ENCODE results near the gene LRRC2. TPM values are rescaled to one million over a fixed set of nuclear protein-coding genes. Genes with fewer than 3 reads are reported as not detected.

LRRC2 gene
- total RNA-seq, 1 donor from 2014 or later, result not detected

DNA sequence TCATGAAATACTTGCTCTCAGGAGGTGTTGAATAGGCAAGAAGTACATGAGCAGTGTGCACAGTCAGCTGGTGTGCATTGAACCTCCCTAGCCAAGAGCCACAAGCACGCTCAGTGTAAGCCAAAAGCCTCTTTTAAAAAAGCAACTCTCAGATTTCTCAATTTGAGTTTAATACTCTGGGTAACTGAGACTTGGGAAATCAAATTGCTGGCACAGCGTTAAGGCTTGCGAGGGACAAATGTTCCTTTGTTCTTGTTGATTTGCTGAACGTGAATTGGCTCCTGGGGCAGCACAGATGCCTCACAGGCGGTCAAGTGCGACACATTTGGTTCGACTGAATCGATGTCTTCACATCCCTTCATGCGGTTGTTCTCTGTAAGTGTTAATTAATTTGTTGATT lies 46.2 kb upstream of the LRRC2 start, which contains the start of gene FAM240A:
Gene FAM240A (plus strand): TSS at position 202 of the 400 bp plus-strand sequence. CDS start 159 bp downstream, at position 361.
- H3K4me1 Mint-ChIP-seq, result no peaks in the 10 kb centered on the region
- POLR2A ChIA-PET, result no interaction called here
- no peak for ATAC-seq (ENCODE audit: low read depth)

DNA sequence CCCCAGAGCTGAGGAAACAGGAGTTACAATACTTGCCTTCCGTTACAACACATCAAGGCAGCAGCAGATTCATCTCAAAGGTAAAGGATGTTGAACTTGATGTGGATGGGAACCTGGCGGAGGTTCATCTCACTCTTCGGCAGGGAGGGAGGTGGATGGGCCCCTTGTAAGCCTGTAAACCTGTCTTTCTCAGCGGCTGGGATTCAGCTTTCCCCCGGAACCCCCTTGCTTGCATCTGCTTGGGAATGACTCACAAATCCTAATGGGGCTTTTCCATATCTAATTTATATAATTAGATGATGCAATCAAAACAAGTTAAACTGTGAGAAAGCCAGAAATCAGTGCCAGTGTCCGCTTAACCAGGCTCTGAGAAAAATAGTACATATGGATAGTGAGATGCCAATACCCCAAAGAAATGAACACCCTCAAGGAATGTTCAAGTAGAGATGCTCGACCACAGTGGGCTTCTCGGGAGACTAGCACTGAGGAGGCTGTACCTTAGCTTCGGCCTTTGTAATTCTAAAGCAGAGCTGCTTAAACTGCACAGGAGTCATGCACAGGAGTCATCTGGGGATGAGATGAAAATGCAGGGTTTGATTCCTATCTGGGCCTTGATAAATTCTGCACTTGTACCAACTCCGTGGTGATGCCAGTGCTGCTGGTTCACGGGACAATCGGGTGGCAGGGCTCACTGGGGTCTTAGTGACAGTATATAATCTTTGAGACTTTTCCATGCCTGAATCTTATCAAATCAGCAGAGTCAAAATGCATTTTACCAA lies 44.0 kb upstream of the LRRC2 start:
- CTCF ChIA-PET, result interaction anchor here (1.6 kb wide), 1 partner anchor 122 kb away, joined by 4 read pairs; no protein-coding TSS in a partner anchor
- H3K9me3 Mint-ChIP-seq, result no peaks in the 10 kb centered on the region

More for the DNA sequence above, 46.2 kb upstream of the LRRC2 start, which contains the start of gene FAM240A:
- H3K9me3 Mint-ChIP-seq, result no peaks in the 10 kb centered on the region
- no peak within 1 kb of the TSS for H3K27ac Mint-ChIP-seq
- DNase-seq, result no peak
- no peak for TF ChIP-seq CTCF (IDR thresholded peaks at IDR 0.05)
- CTCF ChIA-PET, result no interaction called here
- H3K27me3 Mint-ChIP-seq, result peaks cover 16% of the 10 kb centered on the region
- intact Hi-C loops (cut with micrococcal nuclease), result no loop called here
- H3K36me3 Mint-ChIP-seq (ENCODE audit: low read depth), result no peaks in the 10 kb centered on the region
- no peak within 1 kb of the TSS for H3K4me3 Mint-ChIP-seq

DNA sequence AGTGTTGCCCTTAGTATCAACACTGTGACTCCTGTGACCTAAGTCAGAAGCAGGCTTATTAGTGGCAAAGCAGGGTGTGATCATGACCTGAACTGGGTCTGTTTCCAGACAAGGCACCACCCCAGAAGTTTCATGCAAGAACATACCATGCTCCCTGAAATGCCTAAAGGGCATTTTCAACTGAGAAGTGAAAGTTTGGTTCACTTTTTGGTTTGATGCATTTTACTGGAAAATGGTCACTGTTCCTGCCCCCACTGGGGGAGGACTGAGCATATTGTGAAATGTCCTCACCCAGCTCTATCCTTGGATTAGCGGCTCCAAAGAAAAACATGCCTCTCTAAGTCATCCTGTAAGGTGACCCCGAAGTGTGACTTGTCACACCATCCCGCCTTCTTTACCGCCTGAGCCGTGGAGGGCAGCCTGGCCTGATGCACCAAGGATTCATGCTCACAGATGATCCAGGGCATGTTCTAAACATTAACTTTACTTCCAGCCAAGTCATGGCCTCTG lies 43.2 kb upstream of the LRRC2 start:
- intact Hi-C loops (cut with micrococcal nuclease), result no loop called here

More for the DNA sequence above, 44.0 kb upstream of the LRRC2 start:
- DNase-seq (no peak), ATAC-seq (ENCODE audit: low read depth) (no peak)
- H3K4me1 Mint-ChIP-seq, result no peaks in the 10 kb centered on the region
- intact Hi-C loops (cut with micrococcal nuclease), result no loop called here
- H3K27me3 Mint-ChIP-seq, result peaks cover 6% of the 10 kb centered on the region
- H3K36me3 Mint-ChIP-seq (ENCODE audit: low read depth), result no peaks in the 10 kb centered on the region
- POLR2A ChIA-PET, result no interaction called here
- H3K4me3 Mint-ChIP-seq, result no peak overlapping the region
- no peak for TF ChIP-seq CTCF (IDR thresholded peaks at IDR 0.05)
- no peak overlapping the region for H3K27ac Mint-ChIP-seq

DNA sequence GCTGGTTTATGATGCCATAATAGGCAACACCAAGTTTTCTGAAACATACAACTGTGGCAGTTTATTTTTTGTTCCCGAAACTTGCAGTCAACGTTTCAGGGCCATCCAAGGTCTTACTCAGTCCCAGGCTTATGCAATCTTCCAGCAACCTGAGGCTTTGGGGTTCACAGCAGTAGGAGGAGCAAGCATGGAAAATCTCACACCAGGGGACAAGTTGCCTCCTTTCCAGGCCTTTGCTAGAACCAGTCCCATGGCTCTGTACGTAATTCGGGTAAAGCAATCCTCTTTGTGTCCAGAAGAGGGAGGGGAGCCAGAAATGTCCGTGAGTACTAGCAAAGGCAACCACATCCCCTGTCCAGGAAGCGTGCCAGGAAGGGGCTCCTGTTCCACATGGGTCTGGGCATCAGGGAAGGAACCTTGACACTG lies 41.5 kb upstream of the LRRC2 start:
- TF ChIP-seq CTCF (IDR thresholded peaks at IDR 0.05), result no peak
- no peak overlapping the region for H3K27ac Mint-ChIP-seq
- H3K36me3 Mint-ChIP-seq (ENCODE audit: low read depth), result no peaks in the 10 kb centered on the region
- intact Hi-C loops (cut with micrococcal nuclease), result no loop called here
- DNase-seq (no peak), ATAC-seq (ENCODE audit: low read depth) (no peak)
- H3K9me3 Mint-ChIP-seq, result no peaks in the 10 kb centered on the region
- H3K27me3 Mint-ChIP-seq, result peaks cover 3% of the 10 kb centered on the region
- ChIA-PET POLR2A (no interaction called here), CTCF (no interaction called here)
- H3K4me3 Mint-ChIP-seq, result no peak overlapping the region
- H3K4me1 Mint-ChIP-seq, result no peaks in the 10 kb centered on the region

More for the DNA sequence above, 43.2 kb upstream of the LRRC2 start:
- ChIA-PET CTCF (interaction anchor here (1.1 to 1.6 kb wide), 2 partner anchors 20 to 121 kb away, joined by 4 read pairs; no protein-coding TSS in a partner anchor), POLR2A (no interaction called here)
- Mint-ChIP-seq H3K36me3 (ENCODE audit: low read depth) (no peaks in the 10 kb centered on the region), H3K4me3 (no peak overlapping the region), H3K4me1 (no peaks in the 10 kb centered on the region), H3K27ac (no peak overlapping the region), H3K27me3 (peaks cover 5% of the 10 kb centered on the region), H3K9me3 (no peaks in the 10 kb centered on the region)
- no peak for TF ChIP-seq CTCF (IDR thresholded peaks at IDR 0.05)
- ATAC-seq (ENCODE audit: low read depth), result no peak
- no peak for DNase-seq

- Mint-ChIP-seq H3K27me3 (no peaks in the 10 kb centered on the region), H3K4me3 (no peak overlapping the region), H3K36me3 (ENCODE audit: low read depth) (no peaks in the 10 kb centered on the region), H3K4me1 (no peaks in the 10 kb centered on the region), H3K9me3 (no peaks in the 10 kb centered on the region), H3K27ac (no peak overlapping the region)
- intact Hi-C loops (cut with micrococcal nuclease), result no loop called here
- no peak for DNase-seq
- ChIA-PET POLR2A (no interaction called here), CTCF (interaction anchor here (1.2 kb wide), 1 partner anchor 26 kb away, joined by 3 read pairs; no protein-coding TSS in a partner anchor)
- no peak for TF ChIP-seq CTCF (IDR thresholded peaks at IDR 0.05)
- no peak for ATAC-seq (ENCODE audit: low read depth)
These were observed 38.0 kb upstream of the LRRC2 start for GRCh38 chr3:46604127-46604526.

Measured in activated B cell treated with CpG ODN at 0.5 μM for 24 hours (primary cell).